GM18502 (cell line): ENCODE data around the gene DCAF5.
"Not testable (repeated sequence)": the region's sequence is repeated elsewhere in the genome, so short reads cannot be mapped to it uniquely, and the experiment has no call there.

Experiments used
- ATAC-seq: cut with Tn5 transposase; IDR thresholded peaks from one replicate; pipeline ENCODE4 v1.9.1; 2021; ENCODE audit warnings: mild to moderate bottlenecking; ENCODE audit not compliant: unreplicated experiment, poor library complexity

Gene DCAF5

DNA sequence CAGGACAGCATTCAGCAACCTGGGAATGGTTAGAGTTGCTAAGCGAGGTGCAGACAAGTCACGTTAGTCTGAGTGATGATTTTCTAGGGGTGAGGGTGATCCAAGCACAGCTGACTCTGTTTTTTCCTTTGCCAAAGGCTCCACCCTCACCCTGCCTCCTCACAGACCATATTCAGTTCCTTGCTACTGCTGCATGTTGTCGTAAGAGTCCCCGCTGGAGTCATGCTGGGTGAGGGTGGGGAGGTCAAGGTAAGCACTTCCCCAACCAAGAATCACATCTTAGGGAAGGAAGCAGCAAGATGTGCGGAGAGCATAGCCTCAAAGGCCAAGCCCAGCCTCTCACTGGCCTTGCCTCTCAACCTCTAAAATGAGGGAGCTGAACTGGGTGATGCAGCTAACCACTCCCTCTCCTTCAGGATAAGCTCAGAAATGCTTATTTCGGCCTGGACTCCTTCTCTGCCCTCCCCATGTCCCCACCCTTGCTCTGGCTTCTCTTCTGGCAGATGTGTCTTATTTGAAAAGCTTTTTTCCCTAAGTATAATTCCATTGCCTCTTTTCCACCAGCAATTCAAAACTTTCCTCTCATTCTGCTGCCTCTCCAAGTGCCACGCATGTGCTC lies 107.0 kb downstream of the DCAF5 start:
- no peak for ATAC-seq

DNA sequence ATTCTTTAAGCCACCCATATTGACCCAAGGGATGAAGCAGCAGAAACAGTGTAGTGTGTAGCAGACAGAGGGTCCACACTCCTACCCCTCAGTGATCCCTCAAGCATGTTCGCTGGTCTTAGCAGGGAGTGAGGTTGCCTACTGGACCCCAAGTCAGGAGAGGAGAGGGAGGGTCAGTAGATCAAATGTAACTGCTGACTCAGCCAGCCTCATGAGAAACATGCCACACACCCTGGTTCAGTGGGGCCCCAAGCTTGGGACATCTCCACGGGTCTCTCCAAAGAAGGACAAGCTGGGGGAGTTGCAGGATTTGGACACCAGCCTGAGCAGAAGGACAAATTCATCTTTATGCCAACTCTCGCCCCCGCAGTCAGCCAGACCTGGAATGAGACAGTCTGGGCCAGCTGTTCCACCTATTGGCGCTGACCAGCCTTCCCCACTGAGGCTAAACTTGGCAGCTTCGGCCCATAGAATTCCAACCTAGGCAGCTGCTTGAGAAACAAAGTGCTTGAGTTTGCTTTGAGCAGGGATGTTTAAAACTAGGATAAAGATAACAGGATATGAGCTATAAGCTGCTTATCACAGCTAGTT lies 107.9 kb downstream of the DCAF5 start:
- no peak for ATAC-seq

DNA sequence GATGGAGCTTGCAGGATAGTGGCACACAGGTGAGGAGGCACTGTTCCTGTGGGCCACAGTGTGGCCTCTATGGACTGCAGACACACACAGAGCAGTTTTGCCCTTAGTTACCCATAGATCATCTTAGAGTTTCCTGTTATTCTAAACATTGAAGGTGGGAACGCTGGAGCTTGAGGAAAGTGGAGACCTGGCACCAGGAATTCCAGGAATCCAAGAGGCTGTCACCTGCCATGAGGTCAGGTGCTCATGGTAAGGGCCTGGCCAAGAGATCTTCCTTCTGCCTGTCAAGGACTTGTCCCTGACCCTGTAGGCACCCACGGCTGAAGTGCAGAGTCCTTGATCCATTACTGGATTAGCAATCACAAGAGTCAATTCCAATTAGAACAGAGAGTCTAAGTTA lies 108.6 kb downstream of the DCAF5 start:
- ATAC-seq = no peak

DNA sequence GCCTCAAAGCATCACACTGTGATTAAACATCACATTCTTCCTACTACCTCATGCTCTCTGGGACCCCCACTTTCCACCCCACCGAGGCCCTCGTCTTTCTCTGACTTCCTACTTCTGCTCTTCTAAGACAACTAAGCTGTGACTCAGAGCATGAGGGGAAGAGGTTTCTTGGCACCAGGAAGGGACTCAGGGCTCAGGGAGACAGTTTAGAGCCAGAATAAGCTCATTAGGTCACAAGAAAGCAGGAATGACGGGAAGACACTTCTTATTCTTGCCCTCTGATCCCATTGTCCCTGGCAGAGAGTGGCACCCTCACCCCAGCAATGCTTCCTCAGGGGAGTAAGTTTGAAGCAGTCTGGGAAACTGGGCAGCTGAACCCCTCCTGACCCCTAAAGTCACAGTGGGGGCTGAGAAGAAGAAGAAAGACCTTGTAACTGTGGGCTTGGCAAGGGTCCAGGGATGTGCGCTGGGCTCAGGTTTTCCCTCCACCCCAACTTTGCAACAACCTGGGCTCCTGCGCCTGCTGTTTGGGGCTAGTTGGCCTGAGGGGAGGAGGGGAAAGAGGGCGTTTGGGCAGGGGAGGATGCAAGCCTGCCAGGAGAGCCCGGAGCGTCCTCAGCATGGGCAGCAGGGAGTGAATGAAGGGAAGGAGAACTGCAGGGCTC lies 109.2 kb downstream of the DCAF5 start:
- no peak for ATAC-seq

DNA sequence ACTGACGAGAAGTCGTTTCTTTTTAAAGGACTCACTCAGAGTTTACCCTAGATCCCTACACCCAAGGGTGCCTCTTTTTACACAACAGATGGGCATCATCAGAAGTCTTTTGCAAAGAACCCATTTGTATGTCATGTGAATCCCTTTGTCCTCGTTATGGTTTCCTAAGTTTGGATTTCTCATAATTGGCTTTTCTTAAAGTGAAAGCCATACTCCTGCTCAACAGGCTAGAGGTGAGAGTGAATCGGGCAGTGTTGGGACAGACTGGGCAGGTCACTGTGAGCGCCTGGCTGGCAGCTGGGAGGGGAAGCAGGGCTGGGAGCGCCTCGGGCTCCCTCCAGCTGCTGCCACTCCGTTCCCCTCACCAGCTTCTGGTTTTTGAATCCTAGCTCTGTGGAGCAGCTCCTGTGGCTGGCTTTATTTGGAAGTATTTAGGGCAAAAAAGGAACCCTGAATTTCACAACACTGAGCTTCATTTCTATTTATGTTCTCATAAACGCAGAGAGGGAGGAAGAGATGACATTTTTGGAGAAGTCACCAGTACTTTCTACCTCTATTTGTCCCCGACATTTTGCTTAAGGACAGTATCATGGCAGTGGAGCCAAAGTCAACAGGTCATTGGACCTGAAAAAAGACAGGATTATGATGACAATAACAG lies 110.0 kb downstream of the DCAF5 start:
- ATAC-seq = no peak

DNA sequence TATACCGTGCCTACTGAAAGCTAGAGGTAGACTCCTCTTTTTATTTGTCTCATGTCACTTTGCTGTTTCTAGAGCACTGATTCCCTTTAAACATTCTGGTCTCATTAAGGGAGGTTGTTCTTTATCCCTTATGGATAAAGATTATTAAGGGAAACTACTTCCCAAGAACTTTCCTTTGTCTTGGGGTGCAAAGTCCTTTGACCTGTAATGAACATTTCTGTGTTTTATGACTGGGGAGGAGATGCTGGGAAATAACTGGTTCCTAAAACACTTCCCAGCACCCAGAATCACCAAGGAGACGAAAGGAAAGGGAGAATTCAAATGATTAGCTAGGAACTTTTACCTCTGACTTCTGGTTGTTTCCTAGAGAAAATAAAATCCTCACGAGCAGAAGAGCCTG lies 110.6 kb downstream of the DCAF5 start:
- ATAC-seq = no peak

DNA sequence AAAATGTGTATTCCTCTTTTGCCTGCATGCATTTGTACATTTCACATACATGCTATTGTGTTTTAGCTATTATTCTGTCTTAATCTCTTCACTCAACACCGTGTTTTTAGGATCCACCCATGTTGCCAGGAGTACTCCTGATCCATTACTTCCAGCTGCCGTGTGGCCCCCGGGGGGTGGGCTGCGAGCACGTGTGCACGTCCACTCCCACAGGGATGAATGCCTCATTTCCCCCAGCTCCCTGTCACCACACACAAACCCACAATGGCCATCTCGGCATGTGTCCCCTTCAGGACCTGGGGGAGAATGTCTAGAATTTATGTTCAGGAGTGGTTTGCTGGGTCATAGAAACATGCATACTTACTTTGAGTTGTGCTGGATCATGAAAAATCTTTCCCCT lies 111.1 kb downstream of the DCAF5 start:
- no peak for ATAC-seq

DNA sequence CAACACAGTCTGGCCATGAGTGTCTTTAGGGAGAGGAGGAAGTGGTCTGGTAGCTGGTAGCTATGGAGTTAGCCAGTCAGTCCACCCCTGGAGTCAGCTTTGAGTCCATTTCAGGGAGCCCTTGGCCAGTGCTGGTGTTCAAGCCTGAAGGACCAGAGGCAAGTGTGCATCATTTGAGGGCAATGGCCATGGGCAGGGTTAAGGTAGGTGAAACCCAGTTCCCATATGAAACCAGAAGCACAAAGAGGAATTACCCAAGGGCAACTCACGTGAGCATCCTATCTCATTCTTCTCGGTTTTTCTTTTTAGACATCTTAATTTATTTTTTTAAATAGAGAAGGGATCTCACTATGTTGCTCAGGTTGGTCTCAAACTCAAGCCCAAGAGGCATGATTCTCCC lies 112.6 kb downstream of the DCAF5 start:
- ATAC-seq = no peak

DNA sequence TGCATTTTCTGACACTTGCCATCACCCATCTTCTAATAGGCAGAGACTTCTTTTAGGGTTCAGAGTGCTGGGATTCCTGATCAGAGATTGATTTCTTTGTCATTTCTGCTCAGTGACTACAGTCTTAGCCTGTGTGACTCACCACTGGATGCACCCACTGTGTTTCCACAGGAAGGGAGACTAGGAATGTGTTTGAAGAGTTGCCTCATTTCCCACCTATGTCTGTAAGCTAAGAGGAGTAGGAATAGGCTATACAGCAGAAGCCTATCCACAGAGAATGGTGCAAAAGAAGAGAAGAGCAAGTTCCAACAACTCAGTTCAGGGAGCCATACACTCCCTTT lies 113.7 kb downstream of the DCAF5 start:
- no peak for ATAC-seq

DNA sequence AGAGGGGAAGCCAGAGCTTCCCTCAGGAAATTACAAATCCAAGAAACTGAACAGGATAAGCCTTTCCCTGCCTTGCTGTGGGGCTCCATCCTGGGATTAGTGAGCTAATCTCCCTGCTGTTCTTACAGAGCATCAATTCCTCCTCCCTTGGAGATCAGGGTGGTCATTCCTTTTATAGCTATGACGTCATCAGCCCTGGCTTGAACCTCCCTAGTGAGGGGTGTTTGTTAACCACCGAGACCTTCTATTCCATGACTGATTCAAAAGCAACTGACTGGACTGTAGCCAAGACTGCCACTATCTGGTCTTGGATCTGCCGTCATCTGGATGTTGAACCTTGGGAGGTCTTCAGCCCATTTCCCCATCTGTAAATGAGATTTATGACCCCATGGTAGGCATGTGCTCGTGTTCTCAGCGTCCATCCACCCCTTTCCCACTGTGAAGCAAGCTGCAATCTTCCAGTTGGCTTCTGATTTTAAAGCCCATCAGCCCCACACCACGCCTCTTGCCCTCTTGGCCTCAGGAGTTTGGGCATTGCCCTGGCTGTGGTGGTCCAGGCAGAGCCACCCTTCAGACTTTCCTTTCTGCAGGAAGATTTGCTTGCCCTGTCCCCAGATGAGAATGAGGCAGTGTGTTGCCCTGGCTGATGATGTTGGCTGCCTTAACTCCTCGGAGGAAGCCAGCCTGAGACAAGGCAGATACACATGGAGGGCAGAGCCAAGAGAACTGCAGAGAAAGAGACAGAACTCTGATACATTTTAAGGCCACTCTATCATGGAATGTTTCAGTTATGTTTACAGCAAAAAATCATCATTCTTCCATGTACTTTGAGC lies 114.2 kb downstream of the DCAF5 start:
- ATAC-seq = no peak

DNA sequence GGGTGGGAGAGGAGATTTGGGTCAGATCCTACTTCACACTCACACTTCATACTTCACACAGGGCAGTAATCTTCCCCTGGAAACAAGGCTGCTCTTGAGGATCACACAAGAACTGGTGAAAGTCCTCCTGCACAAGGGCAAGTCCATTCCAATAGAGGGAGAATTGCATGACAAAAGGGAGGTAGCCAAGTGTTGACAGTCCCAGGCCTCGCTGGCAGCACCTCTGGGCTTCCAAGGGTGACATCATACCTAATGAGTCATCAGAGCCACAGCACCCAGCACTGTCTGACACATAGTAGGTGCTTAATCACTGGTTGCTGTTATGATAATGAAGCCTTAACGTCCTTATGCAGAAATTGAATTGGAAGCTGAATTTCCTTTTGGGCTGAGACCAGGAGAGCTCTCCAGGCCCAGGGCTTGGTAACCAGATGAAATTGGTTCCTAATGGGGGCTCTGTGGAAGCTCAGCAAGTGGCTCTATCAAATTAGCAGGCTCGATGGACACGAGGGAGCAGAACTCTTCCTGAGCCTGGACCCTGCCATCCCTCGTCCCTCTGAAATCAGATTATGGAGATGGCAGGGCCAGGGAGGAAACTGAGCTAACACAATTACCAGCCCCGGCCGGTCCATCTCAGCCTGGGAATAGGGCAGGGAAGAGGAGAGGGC lies 115.0 kb downstream of the DCAF5 start:
- ATAC-seq = no peak

DNA sequence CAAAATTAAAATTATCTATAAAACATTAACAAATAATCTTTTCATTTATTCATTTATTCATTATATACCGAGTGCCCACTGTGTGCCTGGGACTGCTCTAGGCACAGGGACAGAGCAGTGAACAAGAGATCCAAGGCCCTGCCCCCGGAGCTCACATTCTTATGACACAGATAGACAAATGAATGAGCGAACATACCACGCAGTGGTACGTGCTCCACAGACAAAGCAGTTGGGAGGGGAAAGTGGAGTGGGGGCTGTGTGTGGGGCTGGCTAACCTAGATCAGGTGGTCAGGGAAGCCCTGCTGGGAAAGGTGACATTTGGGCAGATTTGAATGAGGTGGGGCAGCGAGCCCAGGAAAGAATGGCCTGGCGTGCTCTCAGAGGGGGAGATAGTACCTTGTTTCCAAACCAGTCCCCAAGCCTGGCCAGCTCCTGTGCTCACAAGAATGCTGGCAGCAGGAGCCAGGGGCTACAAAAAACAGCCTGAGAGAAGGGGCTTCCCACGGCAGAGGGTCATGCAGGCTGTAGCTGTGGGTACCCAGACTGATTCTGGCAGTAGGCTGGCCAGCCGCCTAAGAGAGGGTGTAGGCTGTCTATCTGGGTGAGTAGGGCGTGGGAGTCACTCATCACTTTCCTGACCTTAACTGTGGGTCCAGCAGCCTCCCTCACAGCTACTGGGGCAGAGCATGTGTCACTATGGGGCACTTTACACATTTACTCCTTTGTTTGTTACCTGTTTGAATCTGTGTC lies 116.0 kb downstream of the DCAF5 start:
- no peak for ATAC-seq

DNA sequence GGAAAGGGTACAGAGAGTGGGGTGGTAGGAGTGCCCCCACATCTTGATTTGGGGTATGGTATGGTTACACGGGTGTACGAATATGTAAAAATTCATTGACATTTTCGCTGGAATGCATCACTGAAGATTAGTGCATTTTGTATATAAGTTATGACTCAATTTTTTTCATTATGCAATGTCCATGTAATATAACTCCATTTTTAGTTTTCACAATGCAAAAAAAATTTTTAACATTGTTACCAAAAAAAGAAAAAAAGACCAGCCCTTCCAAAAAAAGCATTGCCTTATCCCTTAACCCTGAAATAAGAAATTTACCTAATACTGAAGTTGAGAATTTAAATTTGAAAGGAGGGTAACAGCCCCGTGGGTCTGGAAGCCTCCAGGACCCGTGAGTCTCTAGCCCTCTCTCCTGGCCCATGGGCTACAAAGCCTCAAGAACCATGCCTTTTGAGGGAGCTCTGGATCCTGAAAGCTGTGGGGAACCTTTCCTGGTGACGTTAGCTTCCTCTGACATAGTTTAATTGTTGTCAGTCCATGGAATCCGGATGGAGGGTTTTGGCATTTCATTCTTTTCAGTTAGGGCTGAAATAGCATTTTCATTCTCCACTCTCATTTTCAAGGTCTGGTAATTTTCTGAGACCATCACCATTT lies 118.2 kb downstream of the DCAF5 start:
- ATAC-seq = no peak

DNA sequence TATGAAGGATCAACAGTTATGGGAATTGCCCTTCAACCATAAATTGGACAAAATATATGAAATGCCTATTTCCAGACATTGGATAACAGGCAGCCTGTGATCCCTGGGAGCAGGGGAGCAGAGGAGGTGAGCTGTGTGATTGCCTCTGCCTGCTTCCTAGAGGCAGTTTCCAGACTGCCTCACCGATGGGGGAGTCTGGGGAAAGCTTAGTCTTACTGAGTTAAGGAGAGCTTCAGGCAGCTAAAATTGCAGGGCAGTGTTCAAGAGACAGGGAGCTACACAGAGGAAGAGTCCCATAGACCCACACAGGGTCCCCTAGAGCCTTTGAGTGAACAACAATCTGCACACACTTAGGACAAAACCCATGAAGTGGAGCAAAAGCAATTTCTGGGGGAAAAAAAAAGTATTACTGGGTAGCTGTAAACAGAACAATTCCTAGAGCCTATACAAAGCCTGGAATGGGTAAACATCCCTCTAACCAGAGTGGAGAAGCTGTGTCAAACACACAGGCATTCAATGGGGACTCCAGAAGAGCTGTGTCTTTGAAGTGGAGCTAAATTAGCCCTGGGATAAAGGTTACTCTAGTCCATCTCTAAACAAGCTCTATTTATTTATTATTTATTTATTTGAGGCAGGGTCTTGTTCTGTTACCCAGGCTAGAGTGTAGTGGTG lies 125.5 kb downstream of the DCAF5 start:
- ATAC-seq = no peak

DNA sequence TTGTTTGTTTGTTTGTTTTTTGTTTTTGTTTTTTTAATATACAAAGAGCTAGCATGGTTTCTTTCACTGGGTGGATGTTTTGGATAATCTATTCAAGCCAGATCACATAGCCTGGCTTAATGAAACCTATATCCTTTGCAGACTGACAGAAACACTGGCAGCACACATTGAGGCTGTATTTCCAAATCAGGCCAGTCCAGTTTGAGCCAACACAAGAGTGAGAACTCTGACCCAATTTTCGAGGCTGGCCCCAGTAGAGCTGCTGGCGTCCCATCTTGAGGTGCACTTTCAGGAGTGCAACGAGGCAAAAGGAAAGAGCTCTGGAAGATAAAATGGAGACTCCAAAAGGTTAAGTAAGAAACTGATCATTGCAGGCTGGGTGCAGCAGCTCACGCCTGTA lies 129.9 kb downstream of the DCAF5 start:
- no peak for ATAC-seq

DNA sequence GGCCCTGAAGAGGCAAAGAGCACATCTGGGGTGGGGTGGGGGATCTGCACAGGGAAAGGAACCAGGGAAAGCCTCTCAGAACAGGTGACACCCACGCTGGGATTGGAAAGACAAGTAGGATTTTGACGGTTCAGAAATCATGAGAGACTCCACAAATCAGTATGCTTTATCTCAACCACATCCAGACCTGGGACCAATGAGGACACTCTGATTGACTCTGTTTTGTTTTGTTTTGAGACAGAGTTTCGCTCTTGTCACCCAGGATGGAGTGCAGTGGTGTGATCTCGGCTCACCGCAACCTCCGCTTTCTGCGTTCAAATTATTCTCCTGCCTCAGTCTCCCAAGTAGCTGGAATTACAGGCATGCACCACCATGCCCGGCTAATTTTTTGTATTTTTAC lies 130.8 kb downstream of the DCAF5 start:
- not testable (repeated sequence) for ATAC-seq

DNA sequence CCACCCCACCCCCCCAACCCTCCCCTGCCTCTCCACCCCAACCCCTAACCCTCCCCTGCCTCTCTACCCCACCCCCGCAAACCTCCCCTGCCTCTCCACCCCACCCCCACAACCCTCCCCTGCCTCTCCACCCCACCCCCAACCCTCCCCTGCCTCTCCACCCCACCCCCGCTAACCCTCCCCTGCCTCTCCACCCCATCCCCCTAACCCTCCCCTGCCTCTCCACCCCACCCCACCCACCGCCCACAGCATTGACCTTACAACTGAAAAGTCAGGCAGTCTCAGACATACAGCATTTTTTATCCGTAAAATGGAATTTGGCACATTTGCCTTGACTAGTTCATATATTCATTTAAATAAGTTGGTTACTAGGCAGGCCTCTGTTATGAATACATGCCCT lies 135.2 kb downstream of the DCAF5 start:
- no peak for ATAC-seq

DNA sequence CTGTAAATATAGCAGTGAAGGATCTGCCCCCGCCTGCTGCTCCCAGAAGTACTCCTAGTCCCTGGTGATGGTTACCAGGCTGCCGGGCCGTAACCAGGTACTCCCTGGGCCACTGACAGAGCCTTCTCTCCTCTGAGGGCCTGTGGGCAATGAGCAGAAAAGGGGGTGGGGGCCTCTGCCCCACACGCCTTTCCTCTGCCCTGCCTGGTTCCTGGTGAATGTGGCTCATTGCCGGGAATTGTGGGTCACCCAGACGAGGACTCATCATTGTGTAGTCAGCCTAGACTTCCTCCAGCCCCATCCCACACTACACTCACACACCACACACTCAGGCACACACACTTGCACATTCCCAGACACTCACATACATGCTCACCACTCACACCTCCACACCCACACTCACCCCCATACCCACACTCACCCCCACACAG lies 138.1 kb downstream of the DCAF5 start:
- no peak for ATAC-seq
